Esophagus squamous epithelium (tissue), 4 donors: ENCODE measurements around the gene LRBA.

Source experiments
- POLR2A ChIP-seq, 4 donors: fragments of 450-650 bp; IDR thresholded peaks; one replicate each; pipeline ENCODE4 v1.6.1; 2017; ENCODE audit warnings: antibody characterized with exemption in 4 of 4, mild to moderate bottlenecking in 4 of 4, moderate library complexity in 3 of 4
- TF ChIP-seq, protein P1 (sequence below), 6 experiments: fragments of 450-650 bp in 4 of 6; fragments of 200-600 bp in 2 of 6; sonication (generic) in 2 of 6; IDR thresholded peaks; one replicate each; pipeline ENCODE4 v1.5.1; 2016 to 2019; ENCODE audit warnings: antibody characterized with exemption in 6 of 6, mild to moderate bottlenecking in 4 of 6, moderate library complexity in 4 of 6

- TF ChIP-seq, protein P1, sequence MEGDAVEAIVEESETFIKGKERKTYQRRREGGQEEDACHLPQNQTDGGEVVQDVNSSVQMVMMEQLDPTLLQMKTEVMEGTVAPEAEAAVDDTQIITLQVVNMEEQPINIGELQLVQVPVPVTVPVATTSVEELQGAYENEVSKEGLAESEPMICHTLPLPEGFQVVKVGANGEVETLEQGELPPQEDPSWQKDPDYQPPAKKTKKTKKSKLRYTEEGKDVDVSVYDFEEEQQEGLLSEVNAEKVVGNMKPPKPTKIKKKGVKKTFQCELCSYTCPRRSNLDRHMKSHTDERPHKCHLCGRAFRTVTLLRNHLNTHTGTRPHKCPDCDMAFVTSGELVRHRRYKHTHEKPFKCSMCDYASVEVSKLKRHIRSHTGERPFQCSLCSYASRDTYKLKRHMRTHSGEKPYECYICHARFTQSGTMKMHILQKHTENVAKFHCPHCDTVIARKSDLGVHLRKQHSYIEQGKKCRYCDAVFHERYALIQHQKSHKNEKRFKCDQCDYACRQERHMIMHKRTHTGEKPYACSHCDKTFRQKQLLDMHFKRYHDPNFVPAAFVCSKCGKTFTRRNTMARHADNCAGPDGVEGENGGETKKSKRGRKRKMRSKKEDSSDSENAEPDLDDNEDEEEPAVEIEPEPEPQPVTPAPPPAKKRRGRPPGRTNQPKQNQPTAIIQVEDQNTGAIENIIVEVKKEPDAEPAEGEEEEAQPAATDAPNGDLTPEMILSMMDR (IDR thresholded peaks at IDR 0.05): no peak
- TF ChIP-seq POLR2A (IDR thresholded peaks at IDR 0.05): no peak
Measured at GRCh38 chr4:150244600-150244999, 770.5 kb downstream of the LRBA start.
